ENCODE measurements around the gene GRB2.

GRB2 gene

GRCh38 chr17:75394332-75394918 lies 11.1 kb downstream of the GRB2 start:
- peak overlapping the region; percentile 73 for H3K4me3 ChIP-seq (ENCODE audit: control insufficient read depth, low read depth, low read length)
- no peak for DNase-seq (ENCODE audit: low read depth)
- TF ChIP-seq CTCF (IDR thresholded peaks at IDR 0.05; ENCODE audit: control insufficient read depth, insufficient read depth, low read depth, low read length, missing control alignments): no peak

- peak; percentile 93 for DNase-seq (ENCODE audit: low read depth)
- H3K4me3 ChIP-seq (ENCODE audit: control insufficient read depth, low read depth, low read length): peak overlapping the region; percentile 73
- TF ChIP-seq CTCF (IDR thresholded peaks at IDR 0.05; ENCODE audit: control insufficient read depth, insufficient read depth, low read depth, low read length, missing control alignments): peak; percentile 7
Observed at GRCh38 chr17:75393523-75394331, 11.8 kb downstream of the GRB2 start.

GRCh38 chr17:75392559-75392958 lies 12.9 kb downstream of the GRB2 start:
- no peak for TF ChIP-seq CTCF (IDR thresholded peaks at IDR 0.05; ENCODE audit: control insufficient read depth, insufficient read depth, low read depth, low read length, missing control alignments)
- no peak for DNase-seq (ENCODE audit: low read depth)
- peak overlapping the region; percentile 23 for H3K4me3 ChIP-seq (ENCODE audit: control insufficient read depth, low read depth, low read length)

GRCh38 chr17:75390982-75391381 lies 14.5 kb downstream of the GRB2 start:
- no peak overlapping the region for H3K4me3 ChIP-seq (ENCODE audit: control insufficient read depth, low read depth, low read length)
- TF ChIP-seq CTCF (IDR thresholded peaks at IDR 0.05; ENCODE audit: control insufficient read depth, insufficient read depth, low read depth, low read length, missing control alignments): no peak
- no peak for DNase-seq (ENCODE audit: low read depth)

GRCh38 chr17:75388476-75389030 lies 16.9 kb downstream of the GRB2 start:
- no peak overlapping the region for H3K4me3 ChIP-seq (ENCODE audit: control insufficient read depth, low read depth, low read length)

GRCh38 chr17:75387771-75388170 lies 17.7 kb downstream of the GRB2 start:
- no peak for TF ChIP-seq CTCF (IDR thresholded peaks at IDR 0.05; ENCODE audit: control insufficient read depth, insufficient read depth, low read depth, low read length, missing control alignments)
- no peak for DNase-seq (ENCODE audit: low read depth)
- no peak overlapping the region for H3K4me3 ChIP-seq (ENCODE audit: control insufficient read depth, low read depth, low read length)

More at GRCh38 chr17:75388476-75389030, 16.9 kb downstream of the GRB2 start:
- DNase-seq (ENCODE audit: low read depth): no peak
- TF ChIP-seq CTCF (IDR thresholded peaks at IDR 0.05; ENCODE audit: control insufficient read depth, insufficient read depth, low read depth, low read length, missing control alignments): no peak
